Cerebellar nuclear complex (tissue), 1 donor: Measurements from ENCODE around the gene OTUD1.

Source experiments
- DNase-seq, 2 experiments: peaks; one replicate each; lab custom pipeline; 2025; lab: John Stamatoyannopoulos, UW

The OTUD1 gene

GRCh38 chr10:23422003-23422411 lies 16.9 kb upstream of the OTUD1 start:
- DNase-seq, result no peak

- no peak for DNase-seq
These were observed 6.7 kb upstream of the OTUD1 start for GRCh38 chr10:23432166-23432565.

GRCh38 chr10:23432639-23433038 lies 6.2 kb upstream of the OTUD1 start:
- DNase-seq, result no peak

- no peak for DNase-seq
These were observed 5.2 kb upstream of the OTUD1 start for GRCh38 chr10:23433701-23434100.

- no peak for DNase-seq
These were observed 3.5 kb upstream of the OTUD1 start for GRCh38 chr10:23435378-23435777.

GRCh38 chr10:23436983-23437382 lies 1.9 kb upstream of the OTUD1 start:
- no peak for DNase-seq

GRCh38 chr10:23437963-23438546 lies 820 bp upstream of the OTUD1 start:
- DNase-seq, result no peak

GRCh38 chr10:23439452-23439960 lies 631 bp downstream of the OTUD1 start:
- no peak for DNase-seq

GRCh38 chr10:23439961-23440889 lies 1.4 kb downstream of the OTUD1 start:
- DNase-seq, result no peak

GRCh38 chr10:23441251-23441650 lies 2.4 kb downstream of the OTUD1 start:
- DNase-seq, result no peak

- DNase-seq, result no peak
These were observed 4.1 kb downstream of the OTUD1 start for GRCh38 chr10:23442936-23443335.

- DNase-seq, result no peak
These were observed 6.7 kb downstream of the OTUD1 start for GRCh38 chr10:23445591-23445990.

GRCh38 chr10:23448323-23448722 lies 9.4 kb downstream of the OTUD1 start:
- no peak for DNase-seq

GRCh38 chr10:23448802-23449570 lies 10.1 kb downstream of the OTUD1 start:
- no peak for DNase-seq

- no peak for DNase-seq
These were observed 13.3 kb downstream of the OTUD1 start for GRCh38 chr10:23452033-23452655.

- no peak for DNase-seq
These were observed 14.6 kb downstream of the OTUD1 start for GRCh38 chr10:23453465-23453864.

GRCh38 chr10:23457632-23458417 lies 18.9 kb downstream of the OTUD1 start:
- no peak for DNase-seq

- no peak for DNase-seq
These were observed 20.5 kb downstream of the OTUD1 start for GRCh38 chr10:23459308-23459939.

GRCh38 chr10:23461557-23461956 lies 22.7 kb downstream of the OTUD1 start:
- DNase-seq, result no peak

- DNase-seq, result no peak
These were observed 28.1 kb downstream of the OTUD1 start for GRCh38 chr10:23467012-23467411.

GRCh38 chr10:23467548-23467947 lies 28.7 kb downstream of the OTUD1 start:
- no peak for DNase-seq
